CD4-positive, alpha-beta T cell treated with Interleukin-15 for 1 hour (primary cell): ENCODE results near the gene OR51B2.
"Not testable (repeated sequence)": the region's sequence is repeated elsewhere in the genome, so short reads cannot be mapped to it uniquely, and the experiment has no call there.

Source experiments
- DNase-seq: peaks from one replicate; pipeline ENCODE4 v3.0.0-alpha.2; 2020

Gene OR51B2, protein sequence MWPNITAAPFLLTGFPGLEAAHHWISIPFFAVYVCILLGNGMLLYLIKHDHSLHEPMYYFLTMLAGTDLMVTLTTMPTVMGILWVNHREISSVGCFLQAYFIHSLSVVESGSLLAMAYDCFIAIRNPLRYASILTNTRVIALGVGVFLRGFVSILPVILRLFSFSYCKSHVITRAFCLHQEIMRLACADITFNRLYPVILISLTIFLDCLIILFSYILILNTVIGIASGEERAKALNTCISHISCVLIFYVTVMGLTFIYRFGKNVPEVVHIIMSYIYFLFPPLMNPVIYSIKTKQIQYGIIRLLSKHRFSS

DNA sequence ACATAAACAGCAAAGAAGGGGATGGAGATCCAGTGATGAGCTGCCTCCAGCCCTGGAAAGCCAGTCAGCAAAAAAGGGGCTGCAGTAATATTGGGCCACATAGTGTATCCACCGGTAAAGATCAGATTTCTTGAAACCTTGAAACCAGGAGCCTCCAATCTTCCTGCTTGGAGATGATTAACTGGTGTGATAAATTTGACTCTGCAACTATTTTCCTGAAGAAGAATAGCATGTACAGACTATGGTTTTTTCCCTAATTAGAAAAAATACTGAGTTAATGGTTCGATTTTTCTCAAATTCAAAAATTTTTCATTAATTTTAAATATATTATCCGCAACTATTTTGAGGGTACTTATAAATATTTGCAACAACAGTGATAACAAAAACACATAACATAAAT is at the start of gene OR51B2:
Gene OR51B2 (minus strand): TSS at position 101 of the 400 bp plus-strand sequence. CDS start 0 bp downstream, at position 101.
- no peak for DNase-seq

DNA sequence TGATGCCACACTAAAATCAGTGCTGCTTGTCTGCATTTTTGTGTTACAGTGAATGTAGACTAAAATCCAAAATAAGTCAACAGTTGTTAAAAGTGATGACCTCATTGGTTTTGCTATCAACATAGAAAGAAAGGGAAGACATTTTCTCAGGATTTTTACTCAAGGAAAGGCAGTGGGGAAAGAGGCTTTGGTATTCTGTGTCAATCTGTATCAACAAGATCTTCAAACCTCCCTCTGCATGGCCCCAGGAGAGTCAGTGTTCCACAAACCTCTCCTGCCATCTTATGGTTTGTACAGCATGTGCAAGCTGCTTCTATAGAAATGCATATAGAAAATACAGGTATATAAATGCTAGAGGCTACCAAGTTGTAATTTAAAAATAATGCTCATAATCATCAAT is 45.7 kb upstream of the OR51B2 start:
- DNase-seq: no peak

DNA sequence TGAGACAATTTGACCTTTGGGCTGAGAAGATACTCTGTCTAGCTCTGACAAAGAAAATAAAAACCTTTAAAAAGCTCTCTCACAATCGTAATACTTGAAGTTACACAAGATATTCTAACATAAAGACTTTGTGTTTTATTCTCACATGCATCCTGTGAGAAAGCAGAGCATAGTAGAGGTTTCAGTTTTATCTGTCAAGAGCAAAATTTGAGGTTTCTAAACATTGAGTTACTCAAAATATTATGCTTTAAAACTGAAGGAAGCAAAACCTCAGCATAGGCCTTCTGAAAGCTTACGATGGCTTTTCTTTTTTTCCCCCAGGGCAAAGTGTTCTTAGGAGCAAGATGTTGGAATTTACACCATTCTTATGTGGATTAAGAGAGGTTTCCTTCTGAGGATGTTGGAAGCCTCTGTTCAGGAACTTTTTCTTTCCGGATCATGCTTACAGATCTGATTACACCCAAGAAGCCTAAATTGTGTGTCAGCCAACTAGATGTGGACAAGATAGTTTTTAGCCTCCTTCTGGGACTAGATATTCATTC is 44.5 kb upstream of the OR51B2 start:
- DNase-seq: no peak

DNA sequence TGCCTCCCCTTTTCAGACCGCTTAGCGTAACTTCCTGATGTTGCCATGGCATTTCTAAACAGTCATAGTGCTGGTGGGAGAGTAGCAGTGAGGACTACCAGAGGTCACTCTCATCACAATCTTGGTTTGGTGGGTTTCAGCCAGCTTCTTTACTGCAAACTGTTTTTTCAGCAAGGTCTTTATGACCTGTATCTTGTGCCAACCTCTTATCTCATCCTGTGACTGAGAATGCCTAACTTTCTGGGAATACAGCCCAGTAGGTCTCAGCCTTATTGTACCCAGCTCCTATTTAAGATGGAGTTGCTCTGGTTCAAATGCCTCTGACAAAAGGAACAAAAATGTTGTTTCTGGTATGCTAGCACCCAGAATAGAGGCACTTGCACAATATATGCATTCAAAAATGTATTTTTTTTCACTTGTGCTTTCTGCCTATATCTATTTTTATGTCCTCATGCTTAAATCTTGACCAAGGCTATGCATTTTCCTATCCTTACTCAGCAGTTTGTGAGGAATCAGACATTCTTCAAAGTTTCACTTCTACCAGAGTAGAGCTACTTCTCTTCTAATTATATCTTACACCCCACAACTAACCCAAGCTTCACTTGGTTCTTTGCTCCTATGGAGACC is 43.5 kb upstream of the OR51B2 start:
- no peak for DNase-seq

DNA sequence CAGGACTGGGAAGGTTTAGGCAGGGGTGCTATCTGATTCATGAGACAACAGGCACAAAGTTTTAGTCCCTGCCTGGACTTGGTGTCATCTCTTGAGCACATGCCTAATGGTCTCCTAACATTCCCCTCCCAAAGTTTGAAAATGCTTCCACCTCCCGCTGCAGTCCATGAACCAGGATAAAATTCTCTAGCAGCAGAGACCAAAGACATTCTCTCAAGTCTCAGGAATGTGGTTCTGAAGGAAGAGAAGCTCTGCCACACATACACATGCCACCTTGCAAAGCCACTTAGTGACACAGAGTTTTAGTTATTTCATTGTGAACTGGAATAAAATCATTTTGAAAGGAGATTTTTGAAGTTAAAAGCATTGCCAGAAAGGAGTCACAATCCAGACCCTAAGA is 42.8 kb upstream of the OR51B2 start:
- no peak for DNase-seq

DNA sequence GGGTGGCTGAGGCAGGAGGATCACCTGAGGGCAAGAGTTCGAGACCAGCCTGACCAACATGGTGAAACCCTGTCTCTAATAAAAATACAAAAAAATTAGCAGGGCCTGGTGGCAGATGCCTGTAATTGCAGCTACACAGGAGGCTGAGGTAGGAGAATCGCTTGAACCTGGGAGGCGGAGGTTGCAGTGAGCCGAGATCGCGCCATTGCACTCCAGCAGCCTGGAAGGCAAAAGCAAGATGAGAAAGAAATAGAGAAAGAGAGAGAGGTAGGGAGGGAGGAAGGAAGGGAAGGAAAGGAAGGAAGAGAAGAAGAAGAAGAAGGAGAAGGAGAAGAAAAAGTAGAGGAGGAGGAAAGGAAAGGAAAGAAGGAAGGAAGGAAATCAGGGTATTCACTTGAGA is 42.3 kb upstream of the OR51B2 start:
- DNase-seq: not testable (repeated sequence)

DNA sequence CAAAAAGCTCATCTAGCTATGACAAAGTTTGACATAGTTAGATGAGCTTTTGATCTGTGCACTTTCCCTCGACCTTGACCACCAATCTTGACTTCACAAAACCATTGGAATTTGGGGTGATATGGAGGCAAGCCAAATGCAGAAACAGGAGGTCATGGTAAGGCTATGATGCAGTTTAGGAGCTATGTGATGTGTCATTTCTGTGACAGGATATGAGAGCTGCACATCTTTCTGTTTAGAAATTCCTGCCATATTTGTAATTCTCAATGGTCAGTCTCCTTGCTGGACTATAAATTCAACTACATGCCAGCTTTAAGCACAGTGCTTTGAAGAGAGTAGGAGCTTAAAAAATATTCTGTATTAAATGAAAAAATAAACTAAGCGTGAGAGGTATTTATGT is 40.1 kb upstream of the OR51B2 start:
- DNase-seq: no peak

DNA sequence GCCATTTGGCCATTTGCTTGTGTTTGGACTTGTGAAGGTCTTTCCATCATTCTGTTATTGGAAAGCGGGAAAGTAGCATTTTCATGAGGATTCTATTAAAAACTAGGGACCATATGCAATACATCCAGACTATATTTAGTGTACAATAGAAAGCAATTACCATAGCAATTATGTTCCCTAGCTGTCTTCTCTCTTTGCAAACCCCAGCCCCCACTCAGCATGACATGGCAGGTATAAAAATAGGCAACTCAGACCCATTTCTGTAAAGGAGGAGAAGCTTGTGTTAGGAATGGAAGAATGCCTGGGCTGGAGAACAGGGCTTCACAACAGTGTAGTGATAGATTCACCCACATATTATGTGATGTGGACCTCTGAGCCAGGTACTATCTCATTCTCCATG is 39.6 kb upstream of the OR51B2 start:
- DNase-seq: no peak

DNA sequence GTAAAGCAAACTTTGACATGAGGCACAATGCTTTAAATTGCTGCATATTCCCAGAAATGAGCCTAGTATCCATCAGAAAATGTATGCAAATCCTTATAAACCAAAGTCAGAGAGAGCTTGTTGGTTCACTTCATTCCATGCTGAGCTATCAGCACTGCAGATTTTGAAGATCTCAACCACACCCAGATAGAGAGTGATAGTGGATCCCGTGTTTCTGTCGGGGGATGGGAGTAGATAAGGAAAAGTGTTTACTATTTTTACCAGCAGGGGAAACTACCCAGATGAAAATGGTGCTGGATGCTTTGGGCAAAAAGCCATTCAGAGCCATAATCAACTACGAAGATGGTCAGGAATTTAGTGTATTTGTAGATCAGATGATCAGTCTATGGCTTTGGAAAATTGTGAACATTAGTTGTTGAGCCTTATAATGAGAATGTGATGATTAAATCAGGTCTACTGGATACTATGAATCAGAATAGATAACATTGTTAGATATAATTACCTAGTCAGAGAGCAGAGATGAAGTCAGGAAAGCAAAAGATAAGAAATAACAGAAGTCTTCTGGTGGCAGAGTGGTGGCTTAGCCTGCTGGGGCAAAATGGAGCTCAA is 38.0 kb upstream of the OR51B2 start:
- no peak for DNase-seq

DNA sequence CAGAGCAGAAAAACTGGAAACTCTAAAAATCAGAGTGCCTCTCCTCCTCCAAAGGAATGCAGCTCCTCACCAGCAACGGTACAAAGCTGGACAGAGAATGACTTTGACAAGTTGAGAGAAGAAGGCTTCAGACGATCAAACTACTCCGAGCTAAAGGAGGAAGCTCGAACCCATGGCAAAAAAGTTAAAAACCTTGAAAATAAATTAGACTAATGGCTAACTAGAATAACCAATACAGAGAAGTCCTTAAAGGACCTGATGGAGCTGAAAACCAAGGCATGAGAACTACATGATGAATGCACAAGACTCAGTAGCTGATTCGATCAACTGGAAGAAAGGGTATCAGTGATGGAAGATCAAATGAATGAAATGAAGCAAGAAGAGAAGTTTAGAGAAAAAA is 31.9 kb upstream of the OR51B2 start:
- DNase-seq: not testable (repeated sequence)

DNA sequence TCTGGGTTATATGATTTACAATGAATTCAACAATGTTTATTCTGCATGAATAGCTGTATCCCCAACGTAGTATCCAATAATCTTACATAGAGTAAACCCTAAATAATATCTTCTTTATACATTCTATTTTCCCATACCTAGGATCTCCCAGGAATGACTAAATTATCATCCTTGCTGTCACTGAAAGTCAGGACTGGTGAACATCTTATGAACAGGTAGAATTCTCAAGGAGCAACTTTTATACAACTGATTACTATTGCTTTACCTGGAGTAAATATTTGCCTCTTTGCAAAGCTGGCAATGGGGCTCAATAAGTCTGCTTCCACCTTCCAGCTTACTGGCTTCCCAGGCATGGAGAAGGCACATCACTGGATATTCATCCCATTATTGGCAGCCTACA is 27.1 kb upstream of the OR51B2 start, which contains the start of gene OR51B6:
Gene OR51B6 (plus strand): TSS at position 301 of the 400 bp plus-strand sequence. CDS start 0 bp downstream, at position 301.
- DNase-seq: no peak

DNA sequence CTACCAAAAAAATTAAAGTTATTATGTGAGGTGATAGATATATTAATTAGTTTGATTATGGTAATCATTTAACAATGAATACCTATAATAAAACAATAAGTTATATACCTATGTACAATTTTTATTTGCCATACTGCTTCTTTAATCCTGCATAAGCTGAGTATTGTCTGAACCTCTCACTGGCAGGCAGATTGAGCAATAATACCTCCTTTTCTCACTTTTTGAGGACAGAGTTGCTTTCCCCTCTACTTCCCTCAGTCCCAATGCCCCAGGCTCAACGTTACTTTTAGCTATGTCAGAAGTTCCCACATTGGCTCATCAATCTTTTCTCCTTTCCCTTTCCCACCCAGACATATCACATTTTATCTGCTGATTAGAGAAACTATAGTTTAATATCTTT is 25.5 kb upstream of the OR51B2 start:
- DNase-seq: no peak

DNA sequence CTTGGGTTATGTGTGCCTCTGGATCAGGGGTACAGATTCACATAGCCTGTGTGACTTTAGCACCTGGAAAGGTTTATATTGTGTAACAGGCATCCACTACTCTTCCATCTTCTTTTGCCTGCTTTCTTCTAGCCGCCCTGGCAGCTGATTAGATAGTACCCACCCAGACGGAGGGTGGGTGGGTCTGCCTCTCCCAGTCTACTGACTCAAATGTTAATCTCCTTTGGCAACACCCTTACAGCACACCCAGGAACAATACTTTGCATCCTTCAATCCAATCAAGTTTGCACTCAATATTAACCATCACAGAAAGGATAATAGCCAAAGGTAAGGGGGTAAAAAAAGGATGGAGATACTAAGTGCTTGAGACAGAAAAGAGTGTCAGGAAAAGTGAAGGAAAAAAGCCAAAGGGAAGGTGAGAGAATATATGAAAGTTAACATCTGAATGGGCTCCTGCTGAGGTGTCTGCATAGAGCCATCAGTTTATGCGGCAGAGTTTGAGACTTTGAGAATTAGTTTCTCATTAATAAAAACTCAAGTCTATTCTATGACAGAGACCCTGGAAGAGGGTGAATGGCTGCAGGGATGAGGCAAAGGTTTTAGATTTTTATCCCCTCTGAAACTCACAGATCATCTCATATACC is 24.6 kb upstream of the OR51B2 start:
- no peak for DNase-seq

DNA sequence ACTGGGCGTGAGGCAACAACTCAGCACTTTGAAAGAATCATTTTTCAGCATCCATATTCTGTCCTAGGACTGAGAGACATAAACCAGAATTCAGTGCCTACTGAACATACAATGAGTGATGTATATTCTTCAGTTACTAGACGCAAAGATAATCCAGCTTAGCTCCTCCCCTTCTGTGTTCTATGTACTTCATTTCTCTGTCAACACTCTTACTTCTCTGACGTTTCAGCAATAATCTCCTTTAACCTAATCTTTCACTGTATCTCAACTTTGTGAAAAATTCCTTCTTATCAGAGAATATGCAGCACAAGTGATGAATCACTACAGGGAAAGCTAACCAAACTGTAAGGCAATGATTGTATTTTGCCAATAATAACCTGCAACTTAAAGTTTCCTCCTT is 21.7 kb upstream of the OR51B2 start:
- DNase-seq: no peak

DNA sequence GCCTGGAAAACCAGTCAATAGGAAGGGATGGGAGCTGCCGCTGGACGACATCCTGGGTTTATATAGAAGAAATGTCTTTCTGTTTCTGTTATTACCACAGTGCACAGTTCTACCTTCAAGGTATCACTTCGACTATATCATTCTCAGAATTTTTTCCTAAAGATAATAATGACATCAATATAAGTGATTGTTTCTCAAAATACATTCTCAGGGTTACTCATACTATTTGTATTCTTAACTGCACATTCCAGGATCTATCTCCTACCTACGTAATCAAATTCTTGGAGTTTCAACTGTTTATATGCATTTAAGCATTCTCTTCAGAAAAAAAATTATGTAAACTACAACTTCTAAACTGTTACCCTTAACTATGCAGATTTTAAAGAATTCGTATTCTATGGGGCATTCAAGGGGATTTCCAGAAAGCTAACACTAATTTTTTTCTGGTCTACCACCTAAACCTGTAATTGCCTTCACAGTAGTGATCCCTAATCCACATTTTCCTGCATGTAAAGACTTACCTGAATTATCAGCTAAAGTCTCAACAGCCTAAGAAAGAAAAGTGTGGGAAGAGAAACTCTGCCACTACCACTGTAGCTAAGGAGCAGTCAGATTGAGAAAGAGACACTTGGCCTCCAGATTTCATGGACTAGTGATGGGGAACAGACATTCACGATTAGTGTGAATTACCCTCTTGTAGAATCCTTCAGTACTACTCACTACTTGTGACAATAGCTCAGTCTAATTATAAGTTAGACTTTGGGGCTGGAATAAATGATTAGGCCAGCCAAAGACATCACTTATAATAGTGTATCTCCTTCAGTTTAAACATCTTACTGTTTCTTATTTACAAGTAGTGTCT is 19.6 kb upstream of the OR51B2 start, which contains the start of gene OR51B5:
Gene OR51B5 (minus strand): TSS at position 51 of the 862 bp plus-strand sequence. CDS start 0 bp downstream, at position 51.
- DNase-seq: no peak

DNA sequence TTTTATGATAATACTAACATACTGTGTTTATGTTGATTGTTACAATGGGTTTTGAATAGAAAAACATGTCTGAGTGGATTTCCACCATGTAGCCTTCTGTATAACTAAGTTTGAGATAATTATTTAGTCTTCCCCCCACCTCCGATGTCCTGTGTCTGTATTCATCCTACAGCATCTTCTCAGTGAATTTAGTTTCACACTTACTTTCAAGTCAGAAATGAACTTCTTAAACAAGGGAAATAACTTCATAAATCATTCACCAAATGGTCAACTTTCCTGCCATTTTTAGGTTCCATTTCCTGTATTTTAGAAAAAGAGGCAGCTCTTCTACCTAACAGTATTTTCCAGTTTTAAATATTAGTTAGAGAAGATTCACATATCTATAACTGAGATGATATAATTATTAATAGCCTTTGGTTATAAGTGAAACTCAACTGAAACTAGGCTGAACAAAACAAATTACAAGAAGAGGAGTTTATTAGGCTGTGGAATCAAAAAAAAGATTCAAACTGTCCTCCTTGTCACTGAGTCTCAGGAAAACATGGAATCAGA is 15.8 kb upstream of the OR51B2 start:
- DNase-seq: no peak

DNA sequence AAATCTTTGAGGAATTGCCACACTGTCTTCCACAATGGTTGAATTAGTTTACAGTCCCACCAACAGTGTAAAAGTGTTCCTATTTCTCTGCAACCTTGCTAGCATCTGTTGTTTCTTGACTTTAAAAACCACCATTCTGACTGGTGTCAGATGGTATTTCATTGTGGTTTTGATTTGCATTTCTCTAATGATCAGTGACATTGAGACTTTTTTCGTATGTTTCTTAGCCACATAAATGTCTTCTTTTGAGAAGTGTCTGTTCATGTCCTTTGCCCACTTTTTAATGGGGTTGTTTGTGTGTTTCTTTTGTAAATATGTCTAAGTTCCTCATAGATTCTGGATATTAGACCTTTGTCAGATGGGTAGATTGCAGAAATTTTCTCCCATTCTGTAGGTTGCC is 13.2 kb upstream of the OR51B2 start:
- not testable (repeated sequence) for DNase-seq

DNA sequence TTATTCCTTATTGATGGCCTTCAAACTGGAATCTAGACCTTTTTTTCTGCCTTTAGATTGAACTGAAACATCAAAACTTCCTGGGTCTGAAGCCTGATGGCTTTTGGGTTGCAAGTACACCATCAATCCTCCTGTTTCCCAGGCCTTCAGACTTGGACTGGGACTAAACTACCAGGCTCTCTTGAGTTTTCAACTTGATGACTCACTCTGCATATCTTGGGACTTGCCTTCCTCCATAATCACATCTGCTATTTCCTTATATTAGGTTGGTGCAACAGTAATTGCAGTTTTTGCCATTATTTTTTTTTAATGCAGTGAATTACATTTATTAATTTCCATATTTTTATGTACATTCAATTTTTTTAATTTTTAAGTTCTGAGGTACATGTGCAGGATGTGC is 12.2 kb upstream of the OR51B2 start:
- no peak for DNase-seq

DNA sequence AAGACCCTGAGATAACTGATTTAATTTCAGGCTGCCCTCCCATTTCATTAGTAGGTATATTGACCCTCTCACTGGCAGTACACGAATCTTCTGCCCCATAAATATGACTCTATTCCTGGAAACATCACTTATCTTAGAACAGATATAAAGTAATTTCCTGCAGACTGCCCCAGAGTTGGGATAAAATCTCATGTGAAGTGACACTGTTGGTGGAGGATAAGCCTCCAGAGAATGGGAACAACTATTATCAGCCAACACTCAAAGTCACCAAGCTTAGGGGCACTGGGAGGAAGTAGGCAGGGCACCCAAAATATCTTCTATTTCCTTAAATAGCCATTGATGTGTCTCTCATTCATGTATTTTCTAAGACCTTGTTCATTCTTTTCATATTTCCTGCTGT is 11.1 kb upstream of the OR51B2 start:
- DNase-seq: no peak

DNA sequence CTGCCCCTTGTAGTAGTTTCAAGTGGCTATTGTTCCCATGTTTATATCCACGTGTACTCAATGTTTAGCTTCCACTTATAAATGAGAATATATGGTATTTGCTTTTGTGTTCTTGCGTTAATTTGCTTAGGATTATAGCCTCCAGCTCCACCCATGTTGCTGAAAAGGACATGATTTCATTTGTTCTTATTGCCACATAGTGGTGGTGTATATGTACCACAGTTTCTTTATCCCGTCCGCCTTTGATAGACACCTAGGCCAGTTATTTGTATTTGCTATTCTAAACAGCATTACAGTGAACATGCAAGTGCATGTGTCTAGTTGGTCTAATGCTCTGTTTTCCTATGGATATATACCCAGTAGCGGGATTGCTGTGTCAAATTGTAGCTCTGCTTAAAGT is 6.8 kb downstream of the OR51B2 start:
- no peak for DNase-seq

DNA sequence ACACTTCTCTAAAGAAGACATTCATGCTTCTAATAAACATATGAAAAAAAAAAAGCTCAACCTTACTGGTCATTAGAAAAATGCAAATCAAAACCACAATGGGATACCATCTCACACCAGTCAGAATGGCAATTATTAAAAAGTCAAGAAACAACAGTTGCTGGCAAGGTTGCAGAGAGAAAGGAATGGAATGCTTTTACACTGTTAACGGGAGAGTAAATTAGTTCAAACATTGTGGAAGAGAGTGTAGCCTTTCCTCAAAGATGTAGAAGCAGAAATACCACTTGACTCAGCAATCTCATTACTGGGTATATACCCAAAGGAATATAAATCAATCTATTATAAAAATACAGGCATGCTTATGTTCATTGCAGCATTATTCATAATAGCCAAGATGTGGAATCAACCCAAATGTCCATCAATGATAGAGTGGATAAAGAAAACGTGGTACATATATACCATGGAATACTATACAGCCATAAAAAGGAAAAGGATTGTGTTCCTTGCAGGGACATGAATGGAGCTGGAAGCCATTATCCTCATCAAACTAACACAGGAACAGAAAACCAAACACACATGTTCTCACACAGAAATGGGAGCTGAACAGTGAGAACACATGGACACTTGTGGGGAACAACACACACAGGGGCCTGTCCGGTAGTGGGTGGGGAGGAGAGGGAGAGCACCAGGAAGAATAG is 10.6 kb downstream of the OR51B2 start:
- DNase-seq: not testable (repeated sequence)
